SK-N-MC (cell line): Measurements from ENCODE around the gene SH2D5.

ENCODE experiments used
- DNase-seq: peaks from one replicate; pipeline ENCODE4 v3.0.0-alpha.2; 2011; ENCODE audit warnings: low read depth, low spot score
- H3K27ac ChIP-seq: fragments of 200-600 bp; sonication (generic); 2 replicates; pipeline ENCODE4 v1.5.1; 2016; ENCODE audit warnings: mixed run types
- H3K36me3 ChIP-seq: fragments of 200-600 bp; sonication (generic); 2 replicates; pipeline ENCODE4 v1.6.1; 2017; ENCODE audit warnings: antibody characterized with exemption, low read length, mixed read lengths; ENCODE audit not compliant: insufficient read depth
- H3K4me3 ChIP-seq: fragments of 200-600 bp; sonication (generic); 2 replicates; pipeline ENCODE4 v1.5.1; 2016
- H3K9ac ChIP-seq: fragments of 200-600 bp; sonication (generic); 2 replicates; pipeline ENCODE4 v1.8.0; 2017; ENCODE audit warnings: mixed run types, mixed read lengths; ENCODE audit not compliant: insufficient read length
- H3K9me3 ChIP-seq: fragments of 200-600 bp; sonication (generic); 2 replicates; pipeline ENCODE4 v1.6.1; 2017; ENCODE audit warnings: low read depth, mild to moderate bottlenecking, antibody characterized with exemption, low read length, moderate library complexity, mixed read lengths
- EZH2 ChIP-seq: fragments of 200-600 bp; sonication (generic); IDR thresholded peaks from one replicate; pipeline ENCODE4 v1.6.1; 2017; ENCODE audit warnings: antibody characterized with exemption
- FOXP2 ChIP-seq: optimal IDR thresholded peaks from 2 replicates; pipeline ENCODE3; 2011; ENCODE audit warnings: mild to moderate bottlenecking, moderate library complexity; ENCODE audit not compliant: insufficient read depth; ENCODE audit errors: extremely low read length, control extremely low read depth
- POLR2AphosphoS5 ChIP-seq: IDR thresholded peaks from 2 replicates; pipeline ENCODE4 v1.6.1; 2012; ENCODE audit warnings: mild to moderate bottlenecking, low read depth, low read length, borderline replicate concordance

The SH2D5 gene

GRCh38 chr1:20730690-20731056 lies 1.8 kb downstream of the SH2D5 start:
- TF ChIP-seq EZH2 (no peak), POLR2AphosphoS5 (no peak)
- Histone ChIP-seq H3K9ac (no peak overlapping the region), H3K4me3 (no peak overlapping the region), H3K27ac (no peak overlapping the region), H3K36me3 (no peaks in the 10 kb centered on the region), H3K9me3 (no peaks in the 10 kb centered on the region)
- no peak for DNase-seq

- no peak overlapping the region for H3K27ac ChIP-seq
- TF ChIP-seq POLR2AphosphoS5: no peak
- no peak for TF ChIP-seq FOXP2
- TF ChIP-seq EZH2: no peak
- DNase-seq: no peak
These were observed 2.4 kb downstream of the SH2D5 start for GRCh38 chr1:20729990-20730689.

GRCh38 chr1:20729155-20729931 lies 3.2 kb downstream of the SH2D5 start:
- H3K27ac ChIP-seq: no peak overlapping the region
- no peak for DNase-seq
- H3K36me3 ChIP-seq: no peaks in the 10 kb centered on the region
- no peaks in the 10 kb centered on the region for H3K9me3 ChIP-seq
- no peak overlapping the region for H3K4me3 ChIP-seq
- no peak overlapping the region for H3K9ac ChIP-seq
- TF ChIP-seq EZH2 (no peak), POLR2AphosphoS5 (no peak), FOXP2 (no peak)

More at GRCh38 chr1:20729990-20730689, 2.4 kb downstream of the SH2D5 start:
- no peaks in the 10 kb centered on the region for H3K9me3 ChIP-seq
- H3K36me3 ChIP-seq: no peaks in the 10 kb centered on the region
- H3K4me3 ChIP-seq: no peak overlapping the region
- H3K9ac ChIP-seq: no peak overlapping the region

- DNase-seq: no peak
- Histone ChIP-seq H3K9me3 (no peaks in the 10 kb centered on the region), H3K27ac (no peak overlapping the region), H3K36me3 (no peaks in the 10 kb centered on the region), H3K4me3 (no peak overlapping the region), H3K9ac (no peak overlapping the region)
- TF ChIP-seq POLR2AphosphoS5: no peak
- TF ChIP-seq EZH2: no peak
- TF ChIP-seq FOXP2: no peak
These were observed 3.9 kb downstream of the SH2D5 start for GRCh38 chr1:20728371-20729154.

GRCh38 chr1:20727746-20728316 lies 4.7 kb downstream of the SH2D5 start:
- H3K9me3 ChIP-seq: no peaks in the 10 kb centered on the region
- no peaks in the 10 kb centered on the region for H3K36me3 ChIP-seq
- TF ChIP-seq POLR2AphosphoS5: no peak
- no peak for TF ChIP-seq FOXP2
- no peak for TF ChIP-seq EZH2
- DNase-seq: no peak
- no peak overlapping the region for H3K4me3 ChIP-seq
- no peak overlapping the region for H3K9ac ChIP-seq
- H3K27ac ChIP-seq: no peak overlapping the region

- Histone ChIP-seq H3K27ac (no peak overlapping the region), H3K9ac (no peak overlapping the region), H3K36me3 (no peaks in the 10 kb centered on the region), H3K4me3 (no peak overlapping the region), H3K9me3 (no peaks in the 10 kb centered on the region)
- TF ChIP-seq FOXP2: no peak
- TF ChIP-seq POLR2AphosphoS5: no peak
- no peak for TF ChIP-seq EZH2
- no peak for DNase-seq
These were observed 5.4 kb downstream of the SH2D5 start for GRCh38 chr1:20726932-20727745.

GRCh38 chr1:20726118-20726911 lies 6.2 kb downstream of the SH2D5 start:
- Histone ChIP-seq H3K9me3 (no peaks in the 10 kb centered on the region), H3K4me3 (no peak overlapping the region), H3K9ac (no peak overlapping the region), H3K27ac (no peak overlapping the region), H3K36me3 (no peaks in the 10 kb centered on the region)
- TF ChIP-seq EZH2 (no peak), FOXP2 (no peak), POLR2AphosphoS5 (no peak)
- DNase-seq: no peak
